Measurements from ENCODE around the gene NPFF. TPM values are rescaled to one million over a fixed set of nuclear protein-coding genes. Genes with fewer than 3 reads are reported as not detected.

Gene NPFF
- total RNA-seq, 1 experiment from 2014 or later = 0.59 TPM

DNA sequence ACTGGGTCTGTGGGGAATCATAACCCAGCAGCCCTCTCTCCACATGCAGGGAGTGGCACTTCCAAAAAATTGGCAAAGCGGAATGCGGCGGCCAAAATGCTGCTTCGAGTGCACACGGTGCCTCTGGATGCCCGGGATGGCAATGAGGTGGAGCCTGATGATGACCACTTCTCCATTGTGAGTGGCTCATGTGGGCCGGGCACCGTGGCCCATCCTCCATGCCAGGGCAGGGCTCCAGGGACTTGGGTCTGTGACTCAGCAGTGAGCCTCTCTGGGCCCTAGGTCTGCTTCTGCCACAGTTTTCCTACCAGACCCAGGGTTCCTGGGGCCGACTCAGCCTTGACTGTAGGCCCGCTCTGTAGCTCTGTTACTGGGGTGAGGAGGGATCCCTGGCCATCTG is 2.2 kb downstream of the NPFF start:
- H3K27me3 Mint-ChIP-seq (ENCODE audit: low read depth) = no peaks in the 10 kb centered on the region
- no peak for ATAC-seq
- DNase-seq (ENCODE audit: low spot score) = no peak
- H3K9me3 Mint-ChIP-seq = no peaks in the 10 kb centered on the region
- H3K27ac Mint-ChIP-seq = no peak overlapping the region; the same call in 1 of the 2 replicates
- H3K36me3 Mint-ChIP-seq = peaks cover 21% of the 10 kb centered on the region
- CTCF ChIA-PET = interaction anchor here (0.6 to 1.2 kb wide), 2 partner anchors 184 to 241 kb away, joined by 3 read pairs; partner anchors contain the start of gene AAAS
- peaks cover 14% of the 10 kb centered on the region for H3K4me1 Mint-ChIP-seq
- no peak overlapping the region for H3K4me3 Mint-ChIP-seq
- POLR2A ChIA-PET = no interaction called here
- TF ChIP-seq, protein P1, sequence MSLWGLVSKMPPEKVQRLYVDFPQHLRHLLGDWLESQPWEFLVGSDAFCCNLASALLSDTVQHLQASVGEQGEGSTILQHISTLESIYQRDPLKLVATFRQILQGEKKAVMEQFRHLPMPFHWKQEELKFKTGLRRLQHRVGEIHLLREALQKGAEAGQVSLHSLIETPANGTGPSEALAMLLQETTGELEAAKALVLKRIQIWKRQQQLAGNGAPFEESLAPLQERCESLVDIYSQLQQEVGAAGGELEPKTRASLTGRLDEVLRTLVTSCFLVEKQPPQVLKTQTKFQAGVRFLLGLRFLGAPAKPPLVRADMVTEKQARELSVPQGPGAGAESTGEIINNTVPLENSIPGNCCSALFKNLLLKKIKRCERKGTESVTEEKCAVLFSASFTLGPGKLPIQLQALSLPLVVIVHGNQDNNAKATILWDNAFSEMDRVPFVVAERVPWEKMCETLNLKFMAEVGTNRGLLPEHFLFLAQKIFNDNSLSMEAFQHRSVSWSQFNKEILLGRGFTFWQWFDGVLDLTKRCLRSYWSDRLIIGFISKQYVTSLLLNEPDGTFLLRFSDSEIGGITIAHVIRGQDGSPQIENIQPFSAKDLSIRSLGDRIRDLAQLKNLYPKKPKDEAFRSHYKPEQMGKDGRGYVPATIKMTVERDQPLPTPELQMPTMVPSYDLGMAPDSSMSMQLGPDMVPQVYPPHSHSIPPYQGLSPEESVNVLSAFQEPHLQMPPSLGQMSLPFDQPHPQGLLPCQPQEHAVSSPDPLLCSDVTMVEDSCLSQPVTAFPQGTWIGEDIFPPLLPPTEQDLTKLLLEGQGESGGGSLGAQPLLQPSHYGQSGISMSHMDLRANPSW (CRISPR knock-in tag; conservative IDR thresholded peaks at IDR 0.05; ENCODE audit: low read depth) = no peak
- TF ChIP-seq, protein P2, sequence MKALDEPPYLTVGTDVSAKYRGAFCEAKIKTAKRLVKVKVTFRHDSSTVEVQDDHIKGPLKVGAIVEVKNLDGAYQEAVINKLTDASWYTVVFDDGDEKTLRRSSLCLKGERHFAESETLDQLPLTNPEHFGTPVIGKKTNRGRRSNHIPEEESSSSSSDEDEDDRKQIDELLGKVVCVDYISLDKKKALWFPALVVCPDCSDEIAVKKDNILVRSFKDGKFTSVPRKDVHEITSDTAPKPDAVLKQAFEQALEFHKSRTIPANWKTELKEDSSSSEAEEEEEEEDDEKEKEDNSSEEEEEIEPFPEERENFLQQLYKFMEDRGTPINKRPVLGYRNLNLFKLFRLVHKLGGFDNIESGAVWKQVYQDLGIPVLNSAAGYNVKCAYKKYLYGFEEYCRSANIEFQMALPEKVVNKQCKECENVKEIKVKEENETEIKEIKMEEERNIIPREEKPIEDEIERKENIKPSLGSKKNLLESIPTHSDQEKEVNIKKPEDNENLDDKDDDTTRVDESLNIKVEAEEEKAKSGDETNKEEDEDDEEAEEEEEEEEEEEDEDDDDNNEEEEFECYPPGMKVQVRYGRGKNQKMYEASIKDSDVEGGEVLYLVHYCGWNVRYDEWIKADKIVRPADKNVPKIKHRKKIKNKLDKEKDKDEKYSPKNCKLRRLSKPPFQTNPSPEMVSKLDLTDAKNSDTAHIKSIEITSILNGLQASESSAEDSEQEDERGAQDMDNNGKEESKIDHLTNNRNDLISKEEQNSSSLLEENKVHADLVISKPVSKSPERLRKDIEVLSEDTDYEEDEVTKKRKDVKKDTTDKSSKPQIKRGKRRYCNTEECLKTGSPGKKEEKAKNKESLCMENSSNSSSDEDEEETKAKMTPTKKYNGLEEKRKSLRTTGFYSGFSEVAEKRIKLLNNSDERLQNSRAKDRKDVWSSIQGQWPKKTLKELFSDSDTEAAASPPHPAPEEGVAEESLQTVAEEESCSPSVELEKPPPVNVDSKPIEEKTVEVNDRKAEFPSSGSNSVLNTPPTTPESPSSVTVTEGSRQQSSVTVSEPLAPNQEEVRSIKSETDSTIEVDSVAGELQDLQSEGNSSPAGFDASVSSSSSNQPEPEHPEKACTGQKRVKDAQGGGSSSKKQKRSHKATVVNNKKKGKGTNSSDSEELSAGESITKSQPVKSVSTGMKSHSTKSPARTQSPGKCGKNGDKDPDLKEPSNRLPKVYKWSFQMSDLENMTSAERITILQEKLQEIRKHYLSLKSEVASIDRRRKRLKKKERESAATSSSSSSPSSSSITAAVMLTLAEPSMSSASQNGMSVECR (CRISPR knock-in tag; IDR thresholded peaks at IDR 0.05; ENCODE audit: borderline replicate concordance) = no peak
- TF ChIP-seq ZNF263 (CRISPR knock-in tag; IDR thresholded peaks at IDR 0.05; ENCODE audit: low read depth) (no peak), HMGA2 (CRISPR knock-in tag; IDR thresholded peaks at IDR 0.05) (no peak), OVOL2 (CRISPR knock-in tag; IDR thresholded peaks at IDR 0.05; ENCODE audit: borderline replicate concordance) (no peak), ETV6 (CRISPR knock-in tag; IDR thresholded peaks at IDR 0.05) (no peak), ESRRA (CRISPR knock-in tag; IDR thresholded peaks at IDR 0.05; ENCODE audit: borderline replicate concordance) (no peak), MXD4 (CRISPR knock-in tag; IDR thresholded peaks at IDR 0.05; ENCODE audit: borderline replicate concordance) (no peak), ZNF121 (CRISPR knock-in tag; IDR thresholded peaks at IDR 0.05) (no peak)
- TF ChIP-seq, protein P3, sequence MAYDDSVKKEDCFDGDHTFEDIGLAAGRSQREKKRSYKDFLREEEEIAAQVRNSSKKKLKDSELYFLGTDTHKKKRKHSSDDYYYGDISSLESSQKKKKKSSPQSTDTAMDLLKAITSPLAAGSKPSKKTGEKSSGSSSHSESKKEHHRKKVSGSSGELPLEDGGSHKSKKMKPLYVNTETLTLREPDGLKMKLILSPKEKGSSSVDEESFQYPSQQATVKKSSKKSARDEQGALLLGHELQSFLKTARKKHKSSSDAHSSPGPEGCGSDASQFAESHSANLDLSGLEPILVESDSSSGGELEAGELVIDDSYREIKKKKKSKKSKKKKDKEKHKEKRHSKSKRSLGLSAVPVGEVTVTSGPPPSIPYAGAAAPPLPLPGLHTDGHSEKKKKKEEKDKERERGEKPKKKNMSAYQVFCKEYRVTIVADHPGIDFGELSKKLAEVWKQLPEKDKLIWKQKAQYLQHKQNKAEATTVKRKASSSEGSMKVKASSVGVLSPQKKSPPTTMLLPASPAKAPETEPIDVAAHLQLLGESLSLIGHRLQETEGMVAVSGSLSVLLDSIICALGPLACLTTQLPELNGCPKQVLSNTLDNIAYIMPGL (CRISPR knock-in tag; IDR thresholded peaks at IDR 0.05) = no peak
- TF ChIP-seq, protein P4, sequence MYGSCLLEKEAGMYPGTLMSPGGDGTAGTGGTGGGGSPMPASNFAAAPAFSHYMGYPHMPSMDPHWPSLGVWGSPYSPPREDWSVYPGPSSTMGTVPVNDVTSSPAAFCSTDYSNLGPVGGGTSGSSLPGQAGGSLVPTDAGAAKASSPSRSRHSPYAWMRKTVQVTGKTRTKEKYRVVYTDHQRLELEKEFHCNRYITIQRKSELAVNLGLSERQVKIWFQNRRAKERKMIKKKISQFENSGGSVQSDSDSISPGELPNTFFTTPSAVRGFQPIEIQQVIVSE (CRISPR knock-in tag; IDR thresholded peaks at IDR 0.05; ENCODE audit: borderline replicate concordance) = no peak
- TF ChIP-seq, protein P5, sequence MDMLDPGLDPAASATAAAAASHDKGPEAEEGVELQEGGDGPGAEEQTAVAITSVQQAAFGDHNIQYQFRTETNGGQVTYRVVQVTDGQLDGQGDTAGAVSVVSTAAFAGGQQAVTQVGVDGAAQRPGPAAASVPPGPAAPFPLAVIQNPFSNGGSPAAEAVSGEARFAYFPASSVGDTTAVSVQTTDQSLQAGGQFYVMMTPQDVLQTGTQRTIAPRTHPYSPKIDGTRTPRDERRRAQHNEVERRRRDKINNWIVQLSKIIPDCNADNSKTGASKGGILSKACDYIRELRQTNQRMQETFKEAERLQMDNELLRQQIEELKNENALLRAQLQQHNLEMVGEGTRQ (CRISPR knock-in tag; IDR thresholded peaks at IDR 0.05) = no peak
- TF ChIP-seq, protein P6, sequence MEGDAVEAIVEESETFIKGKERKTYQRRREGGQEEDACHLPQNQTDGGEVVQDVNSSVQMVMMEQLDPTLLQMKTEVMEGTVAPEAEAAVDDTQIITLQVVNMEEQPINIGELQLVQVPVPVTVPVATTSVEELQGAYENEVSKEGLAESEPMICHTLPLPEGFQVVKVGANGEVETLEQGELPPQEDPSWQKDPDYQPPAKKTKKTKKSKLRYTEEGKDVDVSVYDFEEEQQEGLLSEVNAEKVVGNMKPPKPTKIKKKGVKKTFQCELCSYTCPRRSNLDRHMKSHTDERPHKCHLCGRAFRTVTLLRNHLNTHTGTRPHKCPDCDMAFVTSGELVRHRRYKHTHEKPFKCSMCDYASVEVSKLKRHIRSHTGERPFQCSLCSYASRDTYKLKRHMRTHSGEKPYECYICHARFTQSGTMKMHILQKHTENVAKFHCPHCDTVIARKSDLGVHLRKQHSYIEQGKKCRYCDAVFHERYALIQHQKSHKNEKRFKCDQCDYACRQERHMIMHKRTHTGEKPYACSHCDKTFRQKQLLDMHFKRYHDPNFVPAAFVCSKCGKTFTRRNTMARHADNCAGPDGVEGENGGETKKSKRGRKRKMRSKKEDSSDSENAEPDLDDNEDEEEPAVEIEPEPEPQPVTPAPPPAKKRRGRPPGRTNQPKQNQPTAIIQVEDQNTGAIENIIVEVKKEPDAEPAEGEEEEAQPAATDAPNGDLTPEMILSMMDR (IDR thresholded peaks at IDR 0.05) = no peak
- TF ChIP-seq, protein P7, sequence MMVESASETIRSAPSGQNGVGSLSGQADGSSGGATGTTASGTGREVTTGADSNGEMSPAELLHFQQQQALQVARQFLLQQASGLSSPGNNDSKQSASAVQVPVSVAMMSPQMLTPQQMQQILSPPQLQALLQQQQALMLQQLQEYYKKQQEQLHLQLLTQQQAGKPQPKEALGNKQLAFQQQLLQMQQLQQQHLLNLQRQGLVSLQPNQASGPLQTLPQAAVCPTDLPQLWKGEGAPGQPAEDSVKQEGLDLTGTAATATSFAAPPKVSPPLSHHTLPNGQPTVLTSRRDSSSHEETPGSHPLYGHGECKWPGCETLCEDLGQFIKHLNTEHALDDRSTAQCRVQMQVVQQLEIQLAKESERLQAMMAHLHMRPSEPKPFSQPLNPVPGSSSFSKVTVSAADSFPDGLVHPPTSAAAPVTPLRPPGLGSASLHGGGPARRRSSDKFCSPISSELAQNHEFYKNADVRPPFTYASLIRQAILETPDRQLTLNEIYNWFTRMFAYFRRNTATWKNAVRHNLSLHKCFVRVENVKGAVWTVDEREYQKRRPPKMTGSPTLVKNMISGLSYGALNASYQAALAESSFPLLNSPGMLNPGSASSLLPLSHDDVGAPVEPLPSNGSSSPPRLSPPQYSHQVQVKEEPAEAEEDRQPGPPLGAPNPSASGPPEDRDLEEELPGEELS (CRISPR knock-in tag; IDR thresholded peaks at IDR 0.05) = no peak
- TF ChIP-seq, protein P8, sequence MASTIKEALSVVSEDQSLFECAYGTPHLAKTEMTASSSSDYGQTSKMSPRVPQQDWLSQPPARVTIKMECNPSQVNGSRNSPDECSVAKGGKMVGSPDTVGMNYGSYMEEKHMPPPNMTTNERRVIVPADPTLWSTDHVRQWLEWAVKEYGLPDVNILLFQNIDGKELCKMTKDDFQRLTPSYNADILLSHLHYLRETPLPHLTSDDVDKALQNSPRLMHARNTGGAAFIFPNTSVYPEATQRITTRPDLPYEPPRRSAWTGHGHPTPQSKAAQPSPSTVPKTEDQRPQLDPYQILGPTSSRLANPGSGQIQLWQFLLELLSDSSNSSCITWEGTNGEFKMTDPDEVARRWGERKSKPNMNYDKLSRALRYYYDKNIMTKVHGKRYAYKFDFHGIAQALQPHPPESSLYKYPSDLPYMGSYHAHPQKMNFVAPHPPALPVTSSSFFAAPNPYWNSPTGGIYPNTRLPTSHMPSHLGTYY (CRISPR knock-in tag; IDR thresholded peaks at IDR 0.05) = no peak
- TF ChIP-seq, protein P9, sequence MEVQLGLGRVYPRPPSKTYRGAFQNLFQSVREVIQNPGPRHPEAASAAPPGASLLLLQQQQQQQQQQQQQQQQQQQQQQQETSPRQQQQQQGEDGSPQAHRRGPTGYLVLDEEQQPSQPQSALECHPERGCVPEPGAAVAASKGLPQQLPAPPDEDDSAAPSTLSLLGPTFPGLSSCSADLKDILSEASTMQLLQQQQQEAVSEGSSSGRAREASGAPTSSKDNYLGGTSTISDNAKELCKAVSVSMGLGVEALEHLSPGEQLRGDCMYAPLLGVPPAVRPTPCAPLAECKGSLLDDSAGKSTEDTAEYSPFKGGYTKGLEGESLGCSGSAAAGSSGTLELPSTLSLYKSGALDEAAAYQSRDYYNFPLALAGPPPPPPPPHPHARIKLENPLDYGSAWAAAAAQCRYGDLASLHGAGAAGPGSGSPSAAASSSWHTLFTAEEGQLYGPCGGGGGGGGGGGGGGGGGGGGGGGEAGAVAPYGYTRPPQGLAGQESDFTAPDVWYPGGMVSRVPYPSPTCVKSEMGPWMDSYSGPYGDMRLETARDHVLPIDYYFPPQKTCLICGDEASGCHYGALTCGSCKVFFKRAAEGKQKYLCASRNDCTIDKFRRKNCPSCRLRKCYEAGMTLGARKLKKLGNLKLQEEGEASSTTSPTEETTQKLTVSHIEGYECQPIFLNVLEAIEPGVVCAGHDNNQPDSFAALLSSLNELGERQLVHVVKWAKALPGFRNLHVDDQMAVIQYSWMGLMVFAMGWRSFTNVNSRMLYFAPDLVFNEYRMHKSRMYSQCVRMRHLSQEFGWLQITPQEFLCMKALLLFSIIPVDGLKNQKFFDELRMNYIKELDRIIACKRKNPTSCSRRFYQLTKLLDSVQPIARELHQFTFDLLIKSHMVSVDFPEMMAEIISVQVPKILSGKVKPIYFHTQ (CRISPR knock-in tag; IDR thresholded peaks at IDR 0.05) = no peak
